GM12878 (cell line): ENCODE data around the gene UQCR11. TPM values are rescaled to one million over a fixed set of nuclear protein-coding genes. Genes with fewer than 3 reads are reported as not detected.

ENCODE experiments used
- ATAC-seq: fragments of 200-7000 bp; cut with Tn5 transposase; 3 replicates; pipeline ENCODE4 v1.9.1; 2020; ENCODE audit warnings: mild to moderate bottlenecking, moderate library complexity
- BruUV-seq: library from RNA; stranded (reverse); fragments of 400-500 nt; replicated peaks from 2 replicates; lab custom pipeline; 2021; lab: Mats Ljungman, UMichigan
- CTCF ChIA-PET: fragments of 300-600 bp; sonication (Branson Sonifier 250); formaldehyde crosslinking; extraction: SDS; loops from one replicate; lab custom pipeline; 2021; ENCODE audit warnings: inconsistent platforms; lab: Yijun Ruan, JAX
- POLR2A ChIA-PET: fragments of 350-600 bp; formaldehyde crosslinking; extraction: SDS; loops from one replicate; lab custom pipeline; 2021; ENCODE audit warnings: inconsistent platforms; lab: Charles Lee
- RAD21 ChIA-PET: fragments of 300-600 bp; sonication (Branson Sonifier 250); formaldehyde crosslinking; loops from one replicate; lab custom pipeline; 2023; ENCODE audit warnings: antibody characterized with exemption; ENCODE audit not compliant: unreplicated experiment; lab: Charles Lee
- SMC1A ChIA-PET: fragments of 300-600 bp; sonication (Branson Sonifier 250); formaldehyde crosslinking; loops from one replicate; lab custom pipeline; 2023; ENCODE audit not compliant: unreplicated experiment, uncharacterized antibody; lab: Charles Lee
- DNase-seq: peaks from one replicate; pipeline ENCODE4 v3.0.0-alpha.2; 2011; ENCODE audit warnings: low read depth, low spot score
- FAIRE-seq: peaks from 3 replicates; lab custom pipeline; 2011; peaks lifted over from hg19 to GRCh38; lab: Jason Lieb, UNC
- H2AFZ ChIP-seq: 2 replicates; pipeline ENCODE4 v1.6.0; 2011; ENCODE audit warnings: low read depth, low read length, control low read depth; ENCODE audit not compliant: control insufficient read depth
- H3K27ac ChIP-seq: 2 replicates; pipeline ENCODE4 v1.5.1; 2011; ENCODE audit warnings: control low read depth; ENCODE audit not compliant: control insufficient read depth, insufficient read depth
- H3K27me3 ChIP-seq, 2 experiments: replicated peaks in 1 of 2; 2 replicates each; pipeline versions ENCODE4 v1.6.0 to v1.6.1; 2011; ENCODE audit warnings: low read length in 1 of 2; ENCODE audit not compliant: control insufficient read depth in 2 of 2, insufficient read depth in 2 of 2
- H3K36me3 ChIP-seq, 2 experiments: 2 replicates each; pipeline ENCODE4 v1.5.1; 2011; ENCODE audit warnings: low read length in 1 of 2; ENCODE audit not compliant: control insufficient read depth in 2 of 2, insufficient read depth in 2 of 2
- H3K4me1 ChIP-seq: 2 replicates; pipeline ENCODE4 v1.6.1; 2011; ENCODE audit warnings: mild to moderate bottlenecking, low read length, moderate library complexity, mixed read lengths; ENCODE audit not compliant: control insufficient read depth, insufficient read depth
- H3K4me2 ChIP-seq: 2 replicates; pipeline ENCODE4 v1.6.0; 2011; ENCODE audit warnings: control low read depth; ENCODE audit not compliant: control insufficient read depth, insufficient read depth
- H3K4me3 ChIP-seq: fragments of 200-600 bp; sonication (generic); 2 replicates; pipeline ENCODE4 v1.5.1; 2016
- H3K79me2 ChIP-seq: 2 replicates; pipeline ENCODE4 v1.6.0; 2011; ENCODE audit warnings: low read length; ENCODE audit not compliant: control insufficient read depth, insufficient read depth
- H3K9ac ChIP-seq: 2 replicates; pipeline ENCODE4 v1.8.0; 2011; ENCODE audit warnings: low read length, control low read depth, mixed read lengths; ENCODE audit not compliant: control insufficient read depth, insufficient read depth
- H3K9me3 ChIP-seq: replicated peaks from 3 replicates; pipeline ENCODE4 v1.5.1; 2011; ENCODE audit warnings: mild to moderate bottlenecking, low read length; ENCODE audit not compliant: control insufficient read depth, insufficient read depth
- H4K20me1 ChIP-seq: 2 replicates; pipeline ENCODE4 v1.6.0; 2011; ENCODE audit not compliant: control insufficient read depth, insufficient read depth
- BRCA1 ChIP-seq: IDR thresholded peaks from 2 replicates; pipeline ENCODE4 v1.6.1; 2011; ENCODE audit warnings: low read depth, low read length, improper control_type of control experiment
- CBFB ChIP-seq: IDR thresholded peaks from 2 replicates; pipeline ENCODE4 v1.6.1; 2016; ENCODE audit warnings: antibody characterized with exemption, low read depth
- ESRRA ChIP-seq: IDR thresholded peaks from 2 replicates; pipeline ENCODE4 v1.6.1; 2012; ENCODE audit warnings: mild to moderate bottlenecking, low read length, improper control_type of control experiment
- GATAD2B ChIP-seq: fragments of 450-650 bp; conservative IDR thresholded peaks from 2 replicates; pipeline ENCODE4 v1.6.1; 2017; ENCODE audit warnings: low read depth, mild to moderate bottlenecking, moderate library complexity
- IRF4 ChIP-seq: IDR thresholded peaks from 2 replicates; pipeline ENCODE4 v1.6.1; 2011; ENCODE audit warnings: low read depth, low read length
- NBN ChIP-seq: fragments of 450-650 bp; IDR thresholded peaks from 2 replicates; pipeline ENCODE4 v1.6.1; 2016
- SMAD1 ChIP-seq: fragments of 450-650 bp; IDR thresholded peaks from 2 replicates; pipeline ENCODE4 v1.6.1; 2018; ENCODE audit warnings: mild to moderate bottlenecking, low read depth; ENCODE audit not compliant: partially characterized antibody
- TCF12 ChIP-seq: IDR thresholded peaks from 2 replicates; pipeline ENCODE4 v1.6.1; 2011; ENCODE audit warnings: low read depth, mild to moderate bottlenecking, low read length
- ZNF622 ChIP-seq: fragments of 450-650 bp; IDR thresholded peaks from 2 replicates; pipeline ENCODE4 v1.6.1; 2017; ENCODE audit warnings: mild to moderate bottlenecking, inconsistent platforms
- WGBS: methylation state at CpG from one replicate; pipeline ENCODE4 v1.1.6; 2016; ENCODE audit warnings: low lambda C conversion rate; ENCODE audit not compliant: insufficient replicate concordance, insufficient coverage; ENCODE audit errors: missing lambda C conversion rate; 5-methylcytosine and 5-hydroxymethylcytosine counted together
- in situ Hi-C: fragments of 300-500 bp; cut with MboI; formaldehyde crosslinking; loops from 9 replicates; pipeline ENCODE4 v1.14.3; 2018; ENCODE audit warnings: mixed read lengths
- intact Hi-C: fragments of 100-400 bp; cut with micrococcal nuclease; formaldehyde crosslinking; loops from one replicate; pipeline ENCODE4 v1.14.2; 2022; ENCODE audit not compliant: unreplicated experiment
- polyA plus RNA-seq, 11 experiments: library from polyadenylated mRNA; depleted of rRNA in 4 of 11; unstranded in 6 of 11; stranded (reverse) in 5 of 11; fragments of >200 nt; fragmentation: Nextera tagmentation in 4 of 11; fragmentation: Illumina TruSeq in 1 of 11; extraction: Ambion mirVana in 4 of 11; extraction: Trizol in 1 of 11; gene quantifications; 1 replicate in 1 of 11; 2 replicates in 10 of 11; pipeline versions ENCODE4 v1.2.1 to v1.2.3, GENCODE V29; 2011 to 2016; ENCODE audit warnings: inconsistent platforms in 2 of 11, missing spikeins in 2 of 11, low read depth in 1 of 11
- total RNA-seq, 4 experiments: library from RNA; depleted of rRNA in 3 of 4; stranded (reverse); fragments of >200 nt in 3 of 4; fragmentation: Illumina TruSeq in 1 of 4; extraction: Trizol in 1 of 4; gene quantifications; 2 replicates each; pipeline versions ENCODE4 v1.2.1 to v1.2.3, GENCODE V29; 2013 to 2021
- TF ChIP-seq, protein P1 (sequence below): fragments of 450-650 bp; IDR thresholded peaks from 2 replicates; pipeline ENCODE4 v1.6.1; 2016; ENCODE audit warnings: mild to moderate bottlenecking
- TF ChIP-seq, protein P2 (sequence below): IDR thresholded peaks from 2 replicates; pipeline ENCODE4 v1.6.1; 2011; ENCODE audit warnings: mild to moderate bottlenecking, low read depth, low read length, moderate library complexity; ENCODE audit not compliant: insufficient replicate concordance
- TF ChIP-seq, protein P3 (sequence below): fragments of 450-650 bp; formaldehyde crosslinking; IDR thresholded peaks from 2 replicates; pipeline ENCODE4 v1.4.0; 2022; ENCODE audit warnings: mild to moderate bottlenecking, moderate library complexity
- TF ChIP-seq, protein P4 (sequence below): IDR thresholded peaks from 2 replicates; pipeline ENCODE4 v1.6.1; 2011; ENCODE audit warnings: borderline replicate concordance, low read depth, mild to moderate bottlenecking, moderate library complexity, mixed read lengths, low read length; ENCODE audit not compliant: insufficient read depth; ENCODE audit errors: extremely low read length

UQCR11 gene
- total and polyA plus RNA-seq, 10 of the 15 experiments (the other 5 are each of a cell fraction or from before 2014, with no cell fraction given) = 28.6 to 586 (median 193) TPM

DNA sequence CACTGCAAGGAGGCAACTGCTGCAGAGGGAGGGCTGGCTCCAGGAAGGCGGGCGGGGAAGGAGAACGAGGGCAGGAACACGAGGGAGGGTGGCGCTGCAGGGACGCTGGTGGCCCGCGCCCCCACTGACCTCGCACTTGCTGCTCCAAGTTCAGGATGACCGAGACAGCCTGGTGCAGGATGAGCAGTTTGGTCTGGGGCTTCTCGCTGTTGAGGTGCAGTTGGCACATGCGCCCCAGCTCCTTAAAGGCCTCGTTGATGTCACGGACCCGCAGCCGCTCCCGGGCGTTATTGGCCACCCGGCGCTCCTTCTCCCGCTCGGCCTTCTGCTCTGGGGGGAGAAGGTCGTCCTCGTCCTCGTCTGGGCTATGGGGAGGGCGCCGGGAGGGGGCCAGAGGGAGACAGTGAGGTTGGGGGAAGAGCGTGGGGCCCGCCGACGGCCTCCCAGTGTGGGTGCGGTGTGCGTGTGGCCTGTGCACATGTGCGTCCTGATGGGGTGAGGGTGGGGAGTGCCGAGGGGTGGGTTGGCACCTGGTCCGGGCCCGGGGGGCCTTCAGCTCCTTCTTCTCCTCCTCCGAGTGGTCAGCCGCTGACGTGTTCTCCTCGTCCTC is 10.0 kb upstream of the UQCR11 start:
- H2AFZ ChIP-seq = no peak overlapping the region
- no peak overlapping the region for H3K4me2 ChIP-seq
- no peaks in the 10 kb centered on the region for H3K27me3 ChIP-seq
- RAD21 ChIA-PET = no interaction called here
- no peaks in the 10 kb centered on the region for H4K20me1 ChIP-seq
- H3K79me2 ChIP-seq = no peaks in the 10 kb centered on the region
- SMC1A ChIA-PET = interaction anchor here (0.6 kb wide), 1 partner anchor 13 kb away, joined by 3 read pairs; no protein-coding TSS in a partner anchor
- DNase-seq = no peak
- in situ Hi-C loops (no loop called here), intact Hi-C loops (no loop called here)
- no peak for TF ChIP-seq ZNF622
- TF ChIP-seq, protein P1, sequence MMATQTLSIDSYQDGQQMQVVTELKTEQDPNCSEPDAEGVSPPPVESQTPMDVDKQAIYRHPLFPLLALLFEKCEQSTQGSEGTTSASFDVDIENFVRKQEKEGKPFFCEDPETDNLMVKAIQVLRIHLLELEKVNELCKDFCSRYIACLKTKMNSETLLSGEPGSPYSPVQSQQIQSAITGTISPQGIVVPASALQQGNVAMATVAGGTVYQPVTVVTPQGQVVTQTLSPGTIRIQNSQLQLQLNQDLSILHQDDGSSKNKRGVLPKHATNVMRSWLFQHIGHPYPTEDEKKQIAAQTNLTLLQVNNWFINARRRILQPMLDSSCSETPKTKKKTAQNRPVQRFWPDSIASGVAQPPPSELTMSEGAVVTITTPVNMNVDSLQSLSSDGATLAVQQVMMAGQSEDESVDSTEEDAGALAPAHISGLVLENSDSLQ = no peak
- TF ChIP-seq, protein P2, sequence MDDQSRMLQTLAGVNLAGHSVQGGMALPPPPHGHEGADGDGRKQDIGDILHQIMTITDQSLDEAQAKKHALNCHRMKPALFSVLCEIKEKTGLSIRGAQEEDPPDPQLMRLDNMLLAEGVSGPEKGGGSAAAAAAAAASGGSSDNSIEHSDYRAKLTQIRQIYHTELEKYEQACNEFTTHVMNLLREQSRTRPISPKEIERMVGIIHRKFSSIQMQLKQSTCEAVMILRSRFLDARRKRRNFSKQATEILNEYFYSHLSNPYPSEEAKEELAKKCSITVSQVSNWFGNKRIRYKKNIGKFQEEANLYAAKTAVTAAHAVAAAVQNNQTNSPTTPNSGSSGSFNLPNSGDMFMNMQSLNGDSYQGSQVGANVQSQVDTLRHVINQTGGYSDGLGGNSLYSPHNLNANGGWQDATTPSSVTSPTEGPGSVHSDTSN = no peak
- TF ChIP-seq, protein P3, sequence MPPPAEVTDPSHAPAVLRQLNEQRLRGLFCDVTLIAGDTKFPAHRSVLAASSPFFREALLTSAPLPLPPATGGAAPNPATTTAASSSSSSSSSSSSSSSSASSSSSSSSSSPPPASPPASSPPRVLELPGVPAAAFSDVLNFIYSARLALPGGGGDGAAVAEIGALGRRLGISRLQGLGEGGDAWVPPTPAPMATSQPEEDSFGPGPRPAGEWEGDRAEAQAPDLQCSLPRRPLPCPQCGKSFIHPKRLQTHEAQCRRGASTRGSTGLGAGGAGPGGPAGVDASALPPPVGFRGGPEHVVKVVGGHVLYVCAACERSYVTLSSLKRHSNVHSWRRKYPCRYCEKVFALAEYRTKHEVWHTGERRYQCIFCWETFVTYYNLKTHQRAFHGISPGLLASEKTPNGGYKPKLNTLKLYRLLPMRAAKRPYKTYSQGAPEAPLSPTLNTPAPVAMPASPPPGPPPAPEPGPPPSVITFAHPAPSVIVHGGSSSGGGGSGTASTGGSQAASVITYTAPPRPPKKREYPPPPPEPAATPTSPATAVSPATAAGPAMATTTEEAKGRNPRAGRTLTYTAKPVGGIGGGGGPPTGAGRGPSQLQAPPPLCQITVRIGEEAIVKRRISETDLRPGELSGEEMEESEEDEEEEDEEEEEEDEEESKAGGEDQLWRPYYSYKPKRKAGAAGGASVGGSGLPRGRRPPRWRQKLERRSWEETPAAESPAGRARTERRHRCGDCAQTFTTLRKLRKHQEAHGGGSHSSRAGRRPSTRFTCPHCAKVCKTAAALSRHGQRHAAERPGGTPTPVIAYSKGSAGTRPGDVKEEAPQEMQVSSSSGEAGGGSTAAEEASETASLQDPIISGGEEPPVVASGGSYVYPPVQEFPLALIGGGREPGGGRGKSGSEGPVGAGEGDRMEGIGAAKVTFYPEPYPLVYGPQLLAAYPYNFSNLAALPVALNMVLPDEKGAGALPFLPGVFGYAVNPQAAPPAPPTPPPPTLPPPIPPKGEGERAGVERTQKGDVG (CRISPR knock-in tag) = no peak
- TF ChIP-seq TCF12 = no peak
- no peak for TF ChIP-seq BRCA1
- no peak for TF ChIP-seq CBFB
- no peak for TF ChIP-seq NBN
- TF ChIP-seq SMAD1 = no peak
- TF ChIP-seq IRF4 = no peak
- TF ChIP-seq, protein P4, sequence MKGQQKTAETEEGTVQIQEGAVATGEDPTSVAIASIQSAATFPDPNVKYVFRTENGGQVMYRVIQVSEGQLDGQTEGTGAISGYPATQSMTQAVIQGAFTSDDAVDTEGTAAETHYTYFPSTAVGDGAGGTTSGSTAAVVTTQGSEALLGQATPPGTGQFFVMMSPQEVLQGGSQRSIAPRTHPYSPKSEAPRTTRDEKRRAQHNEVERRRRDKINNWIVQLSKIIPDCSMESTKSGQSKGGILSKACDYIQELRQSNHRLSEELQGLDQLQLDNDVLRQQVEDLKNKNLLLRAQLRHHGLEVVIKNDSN = no peak
- no peak for TF ChIP-seq GATAD2B
- no peak for TF ChIP-seq ESRRA
- H3K9me3 ChIP-seq = no peaks in the 10 kb centered on the region
- H3K27ac ChIP-seq = no peak overlapping the region
- H3K4me3 ChIP-seq = no peak overlapping the region
- no TSS peak for BruUV-seq
- POLR2A ChIA-PET = interaction anchor here (1.5 kb wide), 1 partner anchor 12 kb away, joined by 3 read pairs; no protein-coding TSS in a partner anchor
- no peak overlapping the region for H3K9ac ChIP-seq
- CTCF ChIA-PET = no interaction called here
- ATAC-seq = no peak
- FAIRE-seq = no peak
- H3K4me1 ChIP-seq = no peaks in the 10 kb centered on the region
- peaks cover 22 to 65% of the 10 kb centered on the region in 2 experiments for H3K36me3 ChIP-seq
- 90% methylated on average over 24 of the region's 41 CpGs for WGBS
